TTC549 (cell line): ENCODE results near the gene TMC4.
"Not testable (repeated sequence)": the region's sequence is repeated elsewhere in the genome, so short reads cannot be mapped to it uniquely, and the experiment has no call there.

Experiments used
- FAIRE-seq: peaks from 2 replicates; lab custom pipeline; 2012; peaks lifted over from hg19 to GRCh38; lab: Jason Lieb, UNC

The TMC4 gene

DNA sequence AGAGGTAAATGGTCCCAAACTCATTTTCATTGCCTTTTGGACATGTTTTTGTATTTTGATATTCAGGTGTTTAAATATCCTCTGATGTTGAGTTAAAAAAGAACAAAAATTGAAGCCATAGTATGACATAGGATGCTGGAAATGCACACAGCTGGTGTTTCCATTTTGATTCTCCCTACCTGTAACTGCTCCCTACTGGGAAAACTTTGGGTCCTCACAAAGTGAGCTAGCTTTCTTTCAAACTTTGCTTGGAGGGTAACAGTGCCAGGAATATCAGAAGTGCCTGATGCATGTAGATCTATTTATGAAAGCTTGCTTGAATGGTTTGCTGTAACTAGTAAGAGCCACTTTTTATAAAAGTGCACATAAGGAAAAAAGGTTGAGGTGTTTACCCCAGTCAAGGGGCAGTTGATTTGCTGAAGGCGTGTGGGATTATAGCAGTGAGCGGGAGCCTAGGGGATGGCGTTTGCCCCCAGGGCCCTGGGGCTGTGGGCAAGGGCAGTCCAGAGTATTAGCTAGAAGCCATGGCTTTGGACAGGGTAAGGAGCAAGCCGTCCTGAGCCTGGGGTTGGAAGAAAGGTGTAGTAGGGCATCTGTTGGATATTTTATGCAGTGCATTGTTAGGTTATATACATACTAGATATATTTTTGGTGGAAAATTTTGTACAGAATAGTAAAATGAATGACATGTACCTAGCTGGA is 32.0 kb upstream of the TMC4 start:
- no peak for FAIRE-seq

DNA sequence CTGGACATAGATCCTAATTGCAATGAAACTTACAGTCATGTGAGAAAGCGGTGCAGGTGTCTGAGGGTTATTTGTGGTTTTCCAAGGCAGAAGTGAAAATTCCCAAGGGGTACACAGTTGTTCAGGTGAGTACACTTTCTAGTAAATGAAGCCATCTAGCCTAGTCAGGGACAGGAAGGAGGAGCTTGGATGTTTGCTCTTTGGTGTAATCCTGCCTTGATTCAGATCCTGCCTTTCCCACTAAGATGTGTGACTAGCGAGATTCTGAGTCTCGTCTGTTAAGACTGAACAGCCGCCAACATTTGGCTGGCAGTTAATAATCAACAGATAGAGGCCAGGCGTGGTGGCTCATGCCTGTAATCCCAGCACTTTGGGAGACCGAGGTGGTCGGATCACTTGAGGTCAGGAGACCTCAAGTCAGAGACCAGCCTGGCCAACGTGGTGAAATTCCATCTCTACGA is 30.2 kb upstream of the TMC4 start:
- FAIRE-seq = no peak

DNA sequence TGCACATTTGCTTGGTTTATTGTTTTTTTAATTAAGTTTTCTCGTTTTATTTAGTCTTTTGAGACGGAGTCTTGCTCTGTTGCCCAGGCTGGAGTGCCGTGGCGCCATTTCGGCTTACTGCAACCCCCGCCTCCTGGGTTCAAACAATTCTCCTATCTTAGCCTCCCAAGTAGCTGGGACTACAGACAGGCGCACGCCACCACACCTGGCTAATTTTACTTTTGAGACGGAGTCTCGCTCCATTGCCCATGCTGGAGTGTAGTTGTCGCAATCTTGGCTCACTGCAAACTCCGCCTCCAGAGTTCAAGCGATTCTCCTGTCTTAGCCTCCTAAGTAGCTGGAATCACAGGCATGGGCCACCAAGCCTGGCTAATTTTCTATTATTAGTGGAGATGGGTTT is 29.0 kb upstream of the TMC4 start:
- FAIRE-seq = no peak

DNA sequence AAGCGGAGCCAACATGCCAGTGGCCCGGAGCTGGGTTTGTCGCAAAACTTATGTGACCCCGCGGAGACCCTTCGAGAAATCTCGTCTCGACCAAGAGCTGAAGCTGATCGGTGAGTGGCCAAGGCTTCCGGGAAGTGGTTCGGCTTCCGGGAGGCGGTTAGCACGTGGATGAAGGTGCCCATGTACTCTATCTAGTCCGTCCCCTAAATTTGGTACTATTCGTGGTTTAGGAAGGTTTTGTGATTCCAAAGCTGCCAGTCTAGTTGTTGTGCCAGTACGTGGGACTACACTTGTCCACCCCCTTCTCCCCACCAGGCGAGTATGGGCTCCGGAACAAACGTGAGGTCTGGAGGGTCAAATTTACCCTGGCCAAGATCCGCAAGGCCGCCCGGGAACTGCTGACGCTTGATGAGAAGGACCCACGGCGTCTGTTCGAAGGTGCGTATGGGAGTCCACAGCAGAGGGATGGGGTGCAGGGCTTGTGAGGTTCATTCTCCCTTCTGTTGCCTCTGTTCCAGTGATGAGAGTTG is 28.3 kb upstream of the TMC4 start:
- no peak for FAIRE-seq

DNA sequence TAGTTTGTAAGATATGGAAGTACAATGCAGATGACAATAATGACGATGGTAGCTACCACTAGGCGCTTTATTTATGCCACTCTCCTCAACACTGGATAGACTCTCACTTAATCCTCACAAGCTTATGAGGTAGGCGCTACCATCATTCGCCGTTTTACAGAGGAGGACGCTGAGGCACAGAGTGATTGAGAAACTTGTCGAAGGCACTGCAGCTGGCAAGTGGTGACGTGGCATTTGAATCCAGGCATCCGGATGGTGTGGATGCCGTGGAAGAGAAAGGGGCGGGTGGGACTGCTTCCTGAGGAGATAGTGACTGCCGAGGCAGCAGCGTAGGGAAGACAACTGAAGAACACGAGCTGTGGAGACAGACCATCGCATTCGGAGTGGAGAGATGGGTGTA is 26.4 kb upstream of the TMC4 start:
- no peak for FAIRE-seq

DNA sequence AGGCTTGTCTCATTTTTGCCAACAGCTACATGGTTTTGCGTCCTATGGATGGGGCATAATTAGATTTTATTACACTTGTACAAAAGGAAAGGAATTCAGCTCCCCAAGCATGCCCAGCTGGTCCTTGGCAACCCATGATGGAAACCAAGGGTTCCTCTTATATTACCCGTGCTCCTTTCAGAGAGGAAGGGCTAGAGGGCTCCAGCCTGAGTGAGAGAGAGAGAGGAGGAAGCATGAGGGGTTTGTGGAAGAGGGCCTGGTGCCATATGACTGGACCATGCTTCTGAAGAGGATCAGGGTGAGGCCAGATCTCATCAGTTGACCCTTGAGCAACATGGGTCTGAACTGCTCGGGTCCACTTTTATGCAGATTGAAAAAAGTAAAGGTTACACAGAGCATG is 24.2 kb upstream of the TMC4 start:
- no peak for FAIRE-seq

DNA sequence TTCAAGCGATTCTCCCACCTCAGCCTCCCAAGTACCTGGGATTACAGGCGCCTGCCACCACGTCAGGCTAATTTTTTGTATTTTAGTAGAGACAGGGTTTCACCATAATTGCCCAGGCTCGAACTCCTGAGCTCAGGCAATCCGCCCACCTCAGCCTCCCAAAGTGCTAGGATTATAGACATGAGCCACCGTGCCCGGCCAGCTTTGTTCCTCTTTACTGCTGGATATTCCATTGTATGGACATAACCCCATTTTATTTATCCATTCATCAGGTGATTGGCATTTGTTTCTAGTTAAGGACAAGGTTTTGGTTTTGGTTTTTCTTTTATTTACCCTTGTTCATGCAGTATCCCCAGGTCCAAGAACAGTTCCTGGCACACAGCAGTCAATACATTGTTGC is 23.6 kb upstream of the TMC4 start:
- FAIRE-seq = no peak

DNA sequence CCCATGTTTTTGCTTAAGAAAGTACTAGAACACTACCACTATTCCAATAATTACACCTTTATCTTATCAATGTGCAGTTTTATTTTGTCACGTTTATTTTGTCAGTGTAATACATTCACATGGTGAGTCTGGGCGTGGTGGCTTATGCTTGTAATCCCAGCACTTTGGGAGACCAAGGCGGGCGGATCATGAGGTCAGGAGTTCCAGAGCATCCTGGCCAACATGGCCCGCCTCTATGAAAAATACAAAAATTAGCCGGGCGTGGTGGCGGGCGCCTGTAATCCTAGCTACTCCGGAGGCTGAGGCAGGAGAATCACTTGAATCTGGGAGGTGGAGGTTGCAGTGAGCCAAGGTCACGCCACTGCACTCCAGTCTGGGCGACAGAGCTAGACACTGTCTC is 21.5 kb upstream of the TMC4 start:
- FAIRE-seq = not testable (repeated sequence)

DNA sequence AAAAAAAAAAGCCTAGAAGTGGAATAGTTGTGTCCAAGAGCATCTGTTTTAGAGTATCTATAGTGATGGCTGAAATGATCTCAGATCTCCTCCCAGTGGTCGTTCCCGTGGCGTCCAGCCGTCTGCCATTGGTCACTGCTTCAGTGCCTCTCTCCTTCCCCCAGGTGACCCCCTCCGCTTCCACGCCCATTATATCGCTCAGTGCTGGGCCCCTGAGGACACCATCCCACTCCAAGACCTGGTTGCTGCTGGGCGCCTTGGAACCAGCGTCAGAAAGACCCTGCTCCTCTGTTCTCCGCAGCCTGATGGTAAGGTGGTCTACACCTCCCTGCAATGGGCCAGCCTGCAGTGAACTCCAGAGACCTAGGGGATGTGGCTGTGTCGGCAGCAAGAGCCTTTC is 20.1 kb upstream of the TMC4 start:
- FAIRE-seq = no peak

DNA sequence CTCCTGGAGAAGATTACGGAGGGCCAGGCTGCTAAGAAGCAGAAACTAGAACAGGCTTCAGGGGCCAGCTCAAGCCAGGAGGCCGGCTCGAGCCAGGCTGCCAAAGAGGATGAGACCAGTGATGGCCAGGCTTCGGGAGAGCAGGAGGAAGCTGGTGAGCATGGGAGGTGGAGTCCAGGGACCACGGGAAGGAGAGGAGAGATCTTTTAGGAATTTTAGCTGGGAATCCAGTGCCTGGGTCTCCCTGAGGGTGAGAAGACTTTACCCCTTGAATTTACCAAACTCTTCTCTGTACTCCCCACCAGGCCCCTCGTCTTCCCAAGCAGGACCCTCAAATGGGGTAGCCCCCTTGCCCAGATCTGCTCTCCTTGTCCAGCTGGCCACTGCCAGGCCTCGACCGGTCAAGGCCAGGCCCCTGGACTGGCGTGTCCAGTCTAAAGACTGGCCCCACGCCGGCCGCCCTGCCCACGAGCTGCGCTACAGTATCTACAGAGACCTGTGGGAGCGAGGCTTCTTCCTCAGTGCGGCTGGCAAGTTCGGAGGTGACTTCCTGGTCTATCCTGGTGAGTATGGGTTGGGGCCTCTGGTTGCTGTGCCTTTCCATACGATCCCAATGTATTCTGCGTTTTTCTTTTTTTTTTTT is 19.0 kb upstream of the TMC4 start:
- FAIRE-seq = no peak

DNA sequence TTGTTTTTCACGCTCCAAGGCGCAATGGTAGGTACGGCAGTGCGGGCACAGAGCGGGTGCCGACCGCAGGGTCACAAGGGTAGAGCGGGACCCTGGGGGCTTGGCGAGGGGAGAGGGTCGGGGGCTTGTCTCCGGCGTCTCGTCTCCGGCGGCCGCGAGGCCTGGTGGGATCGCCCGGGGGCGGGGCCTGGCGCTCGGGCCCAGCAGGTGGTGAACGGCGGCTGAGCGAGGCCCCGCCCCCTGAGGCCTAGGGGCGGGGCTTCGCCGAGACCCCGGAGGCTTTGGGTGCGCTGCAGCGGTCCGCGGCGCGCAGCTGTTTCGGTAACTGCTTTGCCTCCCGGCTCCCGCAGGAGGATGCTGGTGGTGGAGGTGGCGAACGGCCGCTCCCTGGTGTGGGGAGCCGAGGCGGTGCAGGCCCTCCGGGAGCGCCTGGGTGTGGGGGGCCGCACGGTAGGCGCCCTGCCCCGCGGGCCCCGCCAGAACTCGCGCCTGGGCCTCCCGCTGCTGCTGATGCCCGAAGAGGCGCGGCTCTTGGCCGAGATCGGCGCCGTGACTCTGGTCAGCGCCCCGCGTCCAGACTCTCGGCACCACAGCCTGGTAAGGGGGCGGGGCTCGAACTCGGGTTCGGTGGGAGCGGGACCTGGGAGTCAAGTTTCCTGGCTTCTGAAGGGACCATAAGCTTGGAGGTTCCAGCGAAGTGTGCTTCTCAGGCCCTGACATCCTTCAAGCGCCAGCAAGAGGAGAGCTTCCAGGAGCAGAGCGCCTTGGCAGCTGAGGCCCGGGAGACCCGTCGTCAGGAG is 18.3 kb upstream of the TMC4 start, which contains the start of gene TSEN34:
Gene TSEN34, plus strand, starts transcription at position 298 of the 800 bp plus-strand sequence. Its CDS starts 57 bp downstream, at position 355.
- no peak for FAIRE-seq

DNA sequence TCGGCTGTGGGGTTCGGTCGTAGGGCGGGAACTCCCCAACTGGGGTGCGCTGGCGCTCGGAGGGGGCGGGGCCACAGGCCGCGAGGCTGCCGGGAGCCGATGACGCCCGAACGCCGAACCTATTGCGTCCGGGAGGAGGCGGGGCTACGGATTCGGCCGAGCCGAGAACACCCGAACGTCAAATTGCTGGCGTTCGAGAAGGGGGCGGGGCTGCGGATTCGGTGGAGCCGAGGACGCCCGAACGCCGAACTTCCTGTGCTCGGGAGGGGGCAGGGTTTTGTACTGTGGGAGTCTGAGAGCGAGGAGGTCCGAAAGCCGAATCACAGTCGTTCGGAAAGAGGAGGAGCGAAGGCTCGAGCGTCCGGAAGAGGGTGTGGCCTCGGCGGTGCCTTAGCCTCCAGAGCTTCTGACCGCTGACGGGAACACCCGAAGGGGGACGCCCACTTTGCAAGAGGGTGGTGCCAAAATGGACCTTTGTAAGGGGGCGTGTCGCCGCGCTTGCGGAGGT is 17.6 kb upstream of the TMC4 start:
- FAIRE-seq = peak; percentile 97

DNA sequence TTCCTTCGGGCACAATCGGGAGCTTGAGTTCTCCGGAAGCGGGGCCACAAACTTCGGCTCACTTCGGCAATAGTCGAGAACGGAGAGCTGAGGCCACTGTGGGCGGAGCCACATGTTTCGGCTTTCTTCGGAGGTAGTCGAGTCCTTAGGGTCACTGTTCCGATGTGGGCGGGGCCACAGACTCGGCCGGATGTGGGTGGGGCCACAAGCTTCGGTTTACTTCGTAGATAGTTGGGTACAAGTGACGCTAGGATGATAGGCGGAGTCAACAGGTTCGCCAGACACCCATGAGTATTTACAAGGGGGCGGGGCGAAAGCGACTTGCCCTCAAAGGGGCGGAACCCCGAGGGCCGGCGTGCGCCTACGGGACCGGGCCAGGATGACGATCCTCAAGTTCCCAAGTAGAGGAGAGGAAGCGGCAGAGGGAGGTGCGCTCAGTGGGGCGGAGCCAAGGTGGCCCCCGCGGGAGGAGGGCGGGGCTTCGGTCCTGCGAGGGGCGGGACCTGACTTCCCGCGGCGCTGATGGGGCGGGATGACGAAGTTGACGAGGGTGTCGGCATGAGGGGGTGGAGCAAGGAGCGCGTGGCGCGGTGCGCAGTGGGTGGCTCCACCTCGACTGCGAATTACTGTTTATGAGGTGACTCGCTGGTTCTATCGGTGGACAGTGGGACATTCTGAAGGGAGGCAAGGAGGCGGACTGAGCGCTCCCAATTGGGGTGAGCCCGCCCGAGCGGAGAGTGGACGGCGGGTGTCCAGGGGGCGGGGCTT is 17.0 kb upstream of the TMC4 start:
- peak; percentile 99 for FAIRE-seq

DNA sequence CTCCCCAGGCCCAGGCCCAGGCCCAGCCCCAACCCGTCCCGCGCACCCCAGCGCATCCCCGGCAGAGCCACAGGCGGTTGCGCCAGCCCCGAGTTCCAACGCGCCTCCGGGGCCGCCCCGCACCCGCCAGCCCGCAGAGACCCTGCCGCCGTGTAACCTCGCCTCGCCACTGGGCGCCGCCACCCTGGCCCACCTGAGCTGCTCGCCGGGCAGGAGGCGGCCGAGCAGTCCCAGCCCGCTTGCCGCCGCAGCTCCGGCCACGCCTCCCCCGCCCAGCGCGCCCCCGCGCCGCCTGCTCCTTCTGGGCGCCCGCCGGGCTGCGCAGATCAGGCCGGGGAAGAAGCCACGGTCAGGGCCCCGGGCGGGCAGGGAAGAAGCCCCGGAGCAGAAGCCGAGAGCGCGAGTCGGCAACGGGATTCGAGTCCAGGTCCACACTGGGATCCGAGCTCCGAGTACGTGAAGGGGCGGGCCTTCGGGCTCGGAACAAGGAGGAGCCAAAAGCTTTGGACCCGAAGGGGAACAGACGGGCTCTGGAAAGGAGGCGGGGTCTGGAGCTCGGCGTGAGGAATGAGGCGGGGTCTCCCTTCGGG is 16.3 kb upstream of the TMC4 start, which contains the start of gene MBOAT7:
Gene MBOAT7, minus strand, starts transcription at position 436 of the 590 bp plus-strand sequence. CDS start 1,072 bp downstream, outside the sequence.
- FAIRE-seq = no peak

DNA sequence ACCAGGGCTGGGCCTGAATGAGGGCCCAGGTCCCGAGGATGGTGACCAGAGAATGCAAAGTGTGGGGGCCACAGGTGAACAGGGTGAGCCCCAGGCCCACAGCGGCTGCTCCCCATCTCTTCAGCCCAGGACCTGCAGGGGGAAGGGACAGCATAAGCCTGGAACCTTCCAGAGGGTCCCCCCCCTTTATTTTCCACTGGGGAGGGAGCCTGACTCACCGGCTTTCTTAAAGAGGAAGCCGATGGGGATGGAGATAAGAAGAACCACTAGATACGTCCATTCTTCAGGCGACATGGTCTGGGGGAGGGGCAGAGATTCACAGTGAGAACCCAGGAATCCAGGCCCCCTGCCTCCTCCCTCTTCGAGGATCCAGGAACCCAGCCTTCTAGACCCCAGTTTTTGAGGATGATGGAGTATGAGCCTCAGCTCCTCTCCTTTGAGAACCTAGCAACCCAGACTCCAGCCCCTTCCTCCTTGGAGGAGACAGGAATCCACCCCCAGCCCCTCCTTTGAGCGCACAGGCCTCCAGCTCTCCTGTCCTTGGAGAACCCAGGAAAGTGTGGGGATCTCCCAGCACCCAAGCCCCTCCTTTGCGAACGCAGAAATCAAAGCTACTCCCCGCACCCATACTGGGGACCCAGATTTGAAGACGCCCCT is 15.4 kb upstream of the TMC4 start:
- no peak for FAIRE-seq

DNA sequence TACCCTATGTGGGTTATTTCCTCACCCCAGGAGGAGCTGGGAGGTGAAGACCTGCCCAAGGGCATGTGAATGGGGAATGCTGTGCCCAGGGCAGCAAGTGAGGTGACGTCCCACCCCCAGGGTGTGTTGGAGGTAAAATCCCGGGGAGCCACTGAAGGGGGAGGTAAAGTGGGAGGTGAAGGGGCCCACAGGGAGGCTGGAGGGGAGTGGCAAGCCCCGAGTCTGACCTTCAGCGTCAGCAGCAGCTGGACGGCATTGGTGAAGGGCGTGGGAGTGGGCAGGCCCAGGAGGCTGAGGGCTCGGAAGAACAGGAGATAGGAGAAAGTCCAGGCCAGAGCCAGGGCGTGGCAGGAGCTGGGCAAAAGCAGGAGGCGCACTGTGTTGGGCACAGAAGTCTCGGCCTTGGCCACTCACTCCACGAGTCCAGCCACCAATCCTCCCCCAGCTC is 14.0 kb upstream of the TMC4 start:
- FAIRE-seq = no peak

DNA sequence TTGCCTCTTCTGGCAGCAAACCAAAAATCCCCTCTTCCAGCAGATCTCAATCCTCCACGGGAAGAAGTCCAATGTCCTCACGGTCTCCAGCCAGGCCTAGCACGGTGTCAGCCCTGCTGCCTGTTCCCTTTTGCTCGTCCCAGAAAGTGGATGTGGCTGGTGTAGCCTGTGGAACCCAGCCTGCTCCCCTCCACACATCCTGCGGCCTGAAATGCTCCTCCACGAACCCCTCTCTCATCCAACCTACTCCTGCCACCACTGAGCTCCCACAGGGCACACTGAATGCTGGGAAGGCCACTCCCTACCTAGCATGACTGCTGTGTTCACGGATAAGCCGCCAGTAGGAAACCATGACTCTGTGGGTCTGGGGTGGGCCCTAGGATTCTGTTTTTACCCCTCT is 13.4 kb upstream of the TMC4 start:
- FAIRE-seq = no peak

DNA sequence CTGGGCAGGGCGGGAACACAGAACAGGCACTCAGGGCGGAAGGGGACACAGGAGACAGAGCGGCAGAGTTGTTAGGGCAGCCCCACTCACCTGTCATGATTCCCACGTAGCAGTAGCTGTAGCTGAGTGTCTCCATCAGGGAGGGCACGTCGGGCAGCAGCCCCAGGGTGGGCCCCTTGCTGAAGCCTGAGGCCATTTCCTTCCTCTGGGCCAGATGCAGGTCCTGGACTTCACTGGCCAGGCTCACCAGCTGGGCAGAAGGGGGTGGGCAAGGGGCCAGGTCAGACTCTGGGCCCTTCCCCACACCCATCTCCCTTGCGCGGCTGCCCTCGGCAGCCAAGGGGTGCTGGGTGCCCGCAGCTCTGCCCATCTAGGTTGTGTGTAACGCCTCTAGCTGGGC is 10.5 kb upstream of the TMC4 start:
- FAIRE-seq = no peak

DNA sequence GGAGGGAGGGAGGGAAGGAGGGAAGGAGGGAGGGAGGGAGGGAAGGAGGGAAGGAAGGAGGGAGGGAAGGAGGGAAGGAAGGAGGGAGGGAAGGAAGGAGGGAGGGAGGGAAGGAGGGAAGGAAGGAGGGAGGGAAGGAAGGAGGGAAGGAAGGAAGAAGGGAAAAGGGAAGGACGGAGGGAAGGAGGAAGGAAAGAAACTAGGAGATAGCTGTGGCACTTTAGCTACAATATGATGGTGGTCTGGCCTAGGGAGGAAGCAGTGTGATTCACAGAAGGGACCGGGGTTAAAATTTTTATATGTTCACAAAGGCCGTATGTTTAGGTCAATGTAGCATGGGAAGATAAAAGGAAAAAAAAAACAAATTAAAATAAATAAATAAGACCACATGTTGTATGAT is 8.9 kb upstream of the TMC4 start:
- FAIRE-seq = not testable (repeated sequence)

DNA sequence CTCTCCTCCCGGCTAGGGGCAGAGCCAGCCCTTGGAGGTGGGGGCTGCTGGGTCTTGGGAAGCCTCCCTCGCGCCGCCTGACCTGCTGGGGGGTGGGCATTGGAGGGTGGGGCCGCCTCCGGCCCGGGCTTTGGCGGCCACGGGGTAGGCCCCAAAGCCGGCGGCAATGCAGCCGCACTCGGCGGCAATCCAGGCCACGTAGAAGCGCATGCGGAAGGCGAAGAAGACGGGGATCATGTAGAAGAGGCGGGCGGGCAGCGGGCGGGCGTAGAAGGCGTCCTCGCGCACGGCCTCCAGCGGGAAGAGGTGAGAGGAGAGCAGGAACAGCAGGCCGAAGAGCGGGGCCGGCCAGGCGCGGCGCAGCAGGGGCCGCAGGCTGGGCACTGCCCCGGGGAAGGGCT is 7.7 kb upstream of the TMC4 start:
- no peak for FAIRE-seq
